ENCODE measurements around the gene SHC3. TPM values are rescaled to one million over a fixed set of nuclear protein-coding genes. Genes with fewer than 3 reads are reported as not detected.

The SHC3 gene
- total RNA-seq, 4 donors from 2014 or later, result 1.1 to 11.4 (median 3.4) TPM

DNA sequence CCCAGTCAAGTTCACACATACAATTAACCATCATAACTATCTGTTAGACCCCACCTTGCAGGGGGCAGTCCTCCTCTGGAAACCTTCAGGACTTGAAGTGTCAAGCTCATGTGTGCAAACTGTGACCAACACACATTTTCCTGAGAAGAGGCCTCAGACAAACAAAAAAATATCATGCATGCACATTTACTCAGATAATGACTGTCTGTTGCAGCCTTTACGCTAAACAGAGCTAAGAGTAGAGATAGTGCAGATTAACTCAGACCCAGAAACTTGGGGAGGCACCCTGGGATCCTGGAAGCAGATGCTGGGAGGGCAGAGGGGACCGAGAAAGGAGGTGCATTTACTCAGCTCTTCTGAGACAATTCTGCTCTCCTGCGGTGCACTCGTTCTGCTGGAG, 191.0 kb downstream of the SHC3 start:
- H3K27me3 ChIP-seq, result no peaks in the 10 kb centered on the region
- no peak for TF ChIP-seq EP300 (IDR thresholded peaks at IDR 0.05)
- no peak for TF ChIP-seq CTCF (IDR thresholded peaks at IDR 0.05)
- TF ChIP-seq POLR2A (IDR thresholded peaks at IDR 0.05), result no peak
- DNase-seq (ENCODE audit: low spot score in 2 of 2), result no peak
- H3K36me3 ChIP-seq, result no peaks in the 10 kb centered on the region
- no peak overlapping the region for H3K4me3 ChIP-seq
- peaks cover 0 to 33% (median 16%) of the 10 kb centered on the region in 4 donors for H3K4me1 ChIP-seq
- no peak overlapping the region for H3K27ac ChIP-seq
- 66 to 67% methylated on average over 4 of the region's 4 CpGs for WGBS, 2 donors
- H3K9me3 ChIP-seq, result no peaks in the 10 kb centered on the region

DNA sequence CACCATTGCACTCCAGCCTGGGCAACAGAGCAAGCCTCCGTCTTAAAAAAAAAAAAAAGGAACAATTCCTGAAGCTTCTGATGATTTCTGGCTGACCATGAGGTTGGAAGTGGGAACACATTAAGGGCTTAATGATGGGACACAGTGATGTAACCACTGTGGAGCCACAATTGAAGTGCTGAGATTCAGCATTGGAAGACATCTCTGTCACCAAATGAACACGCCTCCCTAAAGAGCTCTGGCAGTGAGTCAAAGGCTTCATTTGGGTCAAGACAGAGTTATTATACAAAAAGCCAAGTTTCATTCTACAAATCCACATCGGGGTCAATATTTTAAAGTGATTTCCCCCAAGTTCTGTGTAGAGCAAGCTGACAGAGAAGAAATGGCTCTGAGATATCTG, 191.8 kb downstream of the SHC3 start:
- Histone ChIP-seq H3K9me3 (peaks cover 0 to 1% (median 0%) of the 10 kb centered on the region in 4 donors), H3K27ac (no peak overlapping the region), H3K4me3 (no peak overlapping the region), H3K4me1 (peaks cover 0 to 24% (median 12%) of the 10 kb centered on the region in 4 donors), H3K27me3 (no peaks in the 10 kb centered on the region), H3K36me3 (no peaks in the 10 kb centered on the region)
- DNase-seq (ENCODE audit: low spot score in 2 of 2), result no peak
- no peak for TF ChIP-seq CTCF (IDR thresholded peaks at IDR 0.05)
- TF ChIP-seq POLR2A (IDR thresholded peaks at IDR 0.05), result no peak
- TF ChIP-seq EP300 (IDR thresholded peaks at IDR 0.05), result no peak
- 78 to 83% methylated on average over 3 of the region's 3 CpGs for WGBS, 2 donors

- Histone ChIP-seq H3K27me3 (no peaks in the 10 kb centered on the region), H3K27ac (no peak overlapping the region), H3K36me3 (no peaks in the 10 kb centered on the region), H3K4me3 (no peak overlapping the region), H3K4me1 (peaks cover 0 to 12% (median 7%) of the 10 kb centered on the region in 4 donors), H3K9me3 (peaks cover 0 to 5% (median 0%) of the 10 kb centered on the region in 4 donors)
- DNase-seq (ENCODE audit: low spot score in 2 of 2), result no peak
- 76 to 86% methylated on average over 2 of the region's 2 CpGs for WGBS, 2 donors
- TF ChIP-seq EP300 (IDR thresholded peaks at IDR 0.05) (no peak), POLR2A (IDR thresholded peaks at IDR 0.05) (no peak), CTCF (IDR thresholded peaks at IDR 0.05) (no peak)
Measured at GRCh38 chr9:88985616-88986015, 193.0 kb downstream of the SHC3 start.

- peaks cover 0 to 7% (median 1%) of the 10 kb centered on the region in 4 donors for H3K4me1 ChIP-seq
- no peak for DNase-seq (ENCODE audit: low spot score in 2 of 2)
- H3K27me3 ChIP-seq, result no peaks in the 10 kb centered on the region
- H3K27ac ChIP-seq, result no peak overlapping the region
- TF ChIP-seq EP300 (IDR thresholded peaks at IDR 0.05) (no peak), CTCF (IDR thresholded peaks at IDR 0.05) (no peak), POLR2A (IDR thresholded peaks at IDR 0.05) (no peak)
- H3K4me3 ChIP-seq, result no peak overlapping the region
- WGBS, 2 donors, result 77 to 83% methylated on average over 4 of the region's 4 CpGs
- H3K9me3 ChIP-seq, result peaks cover 0 to 5% (median 0%) of the 10 kb centered on the region in 4 donors
- H3K36me3 ChIP-seq, result no peaks in the 10 kb centered on the region
Measured at GRCh38 chr9:88984543-88984883, 194.1 kb downstream of the SHC3 start.

GRCh38 chr9:88983865-88984542, 194.6 kb downstream of the SHC3 start:
- no peaks in the 10 kb centered on the region for H3K27me3 ChIP-seq
- no peak overlapping the region for H3K27ac ChIP-seq
- peaks cover 0 to 5% (median 0%) of the 10 kb centered on the region in 4 donors for H3K9me3 ChIP-seq
- no peak for DNase-seq (ENCODE audit: low spot score in 2 of 2)
- peaks cover 0 to 2% (median 0%) of the 10 kb centered on the region in 4 donors for H3K4me1 ChIP-seq
- 70 to 71% methylated on average over 2 of the region's 2 CpGs for WGBS, 2 donors
- H3K36me3 ChIP-seq, result no peaks in the 10 kb centered on the region
- TF ChIP-seq POLR2A (IDR thresholded peaks at IDR 0.05), result no peak
- TF ChIP-seq CTCF (IDR thresholded peaks at IDR 0.05), result no peak
- TF ChIP-seq EP300 (IDR thresholded peaks at IDR 0.05), result no peak
- no peak overlapping the region for H3K4me3 ChIP-seq
